Breast epithelium (tissue), 4 donors: ENCODE measurements around the gene HDAC4. TPM values are rescaled to one million over a fixed set of nuclear protein-coding genes. Genes with fewer than 3 reads are reported as not detected.

ENCODE experiments used
- DNase-seq, 2 donors: peaks; one replicate each; pipeline ENCODE4 v3.0.0-alpha.2; 2019; ENCODE audit warnings: low spot score in 2 of 2
- H3K27ac ChIP-seq, 2 donors: fragments of 200-600 bp; sonication (generic) in 1 of 2; one replicate each; pipeline ENCODE4 v1.5.1; 2016 to 2019; ENCODE audit warnings: mild to moderate bottlenecking in 1 of 2
- H3K27me3 ChIP-seq, 2 donors: fragments of 200-600 bp; sonication (generic) in 1 of 2; one replicate each; pipeline versions ENCODE4 v1.5.1 to v1.6.0; 2017 to 2019; ENCODE audit warnings: control low read depth in 1 of 2, mild to moderate bottlenecking in 1 of 2
- H3K36me3 ChIP-seq: fragments of 200-600 bp; one replicate; pipeline ENCODE4 v1.5.1; 2019
- H3K4me1 ChIP-seq, 2 donors: fragments of 200-600 bp; sonication (generic); one replicate each; pipeline ENCODE4 v1.5.1; 2016 to 2019; ENCODE audit warnings: control low read depth in 1 of 2
- H3K4me3 ChIP-seq, 3 donors: fragments of 200-600 bp; sonication (generic); 1 replicate in 2 of 3; 2 replicates in 1 of 3; pipeline ENCODE4 v1.5.1; 2016 to 2019; ENCODE audit warnings: mild to moderate bottlenecking in 3 of 3, moderate library complexity in 2 of 3
- H3K9me3 ChIP-seq, 2 donors: fragments of 200-600 bp; sonication (generic) in 1 of 2; one replicate each; pipeline ENCODE4 v1.5.1; 2016 to 2019; ENCODE audit warnings: control low read depth in 1 of 2
- POLR2A ChIP-seq: fragments of 450-650 bp; IDR thresholded peaks from one replicate; pipeline ENCODE4 v1.6.1; 2016; ENCODE audit warnings: antibody characterized with exemption, mild to moderate bottlenecking, moderate library complexity
- POLR2AphosphoS5 ChIP-seq, 3 donors: sonication (generic); formaldehyde crosslinking; IDR thresholded peaks; one replicate each; pipeline ENCODE4 v1.6.1; 2017; ENCODE audit warnings: antibody characterized with exemption in 3 of 3
- intact Hi-C: fragments of 100-400 bp; cut with DNase I; formaldehyde crosslinking; loops from one replicate; pipeline ENCODE4 v1.15.1; 2023; ENCODE audit warnings: low total_unique reads
- total RNA-seq, 3 donors: library from RNA; depleted of rRNA; stranded (reverse); fragments of >200 nt; gene quantifications; one replicate each; pipeline ENCODE4 v1.1.0, GENCODE V29; 2016
- TF ChIP-seq, protein P1 (sequence below), 3 donors: fragments of 450-650 bp; IDR thresholded peaks; one replicate each; pipeline ENCODE4 v1.5.1; 2016 to 2017; ENCODE audit warnings: antibody characterized with exemption in 3 of 3, mild to moderate bottlenecking in 3 of 3, moderate library complexity in 3 of 3

The HDAC4 gene
- total RNA-seq, 3 donors from 2014 or later: 20.3 to 36.0 (median 32.8) TPM

DNA sequence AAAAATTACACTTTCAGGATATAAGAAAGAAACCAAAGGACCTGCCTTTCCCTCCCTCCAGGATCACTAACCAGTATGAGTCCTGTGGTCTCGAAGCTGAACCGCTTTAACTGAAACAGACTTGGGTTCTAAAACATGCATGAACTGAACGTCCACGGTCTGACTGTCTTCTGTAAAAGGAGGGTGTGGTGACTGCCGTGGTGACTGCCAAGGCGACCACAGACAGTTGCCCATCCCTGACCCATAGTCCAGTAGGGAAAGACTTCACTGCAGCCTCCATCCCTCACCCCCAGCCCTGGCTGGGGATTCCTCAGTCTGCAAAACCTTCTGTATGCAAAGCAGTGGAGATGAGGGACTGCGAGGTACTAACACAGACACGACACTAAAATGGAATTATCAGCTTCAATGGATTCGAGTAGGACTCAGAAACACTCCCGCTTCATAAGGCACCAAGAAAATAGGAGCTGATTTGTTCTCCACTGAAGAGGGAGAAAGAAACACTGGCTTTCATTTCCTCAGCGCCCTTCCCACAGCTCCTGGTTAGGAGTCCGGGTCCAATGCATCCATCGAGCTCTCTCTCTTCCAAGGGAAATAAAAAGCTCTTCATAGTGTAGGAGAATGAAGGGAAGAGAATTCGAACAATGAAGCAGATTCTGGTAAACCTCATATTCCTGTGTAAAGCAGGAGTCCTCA, 197.2 kb downstream of the HDAC4 start:
- DNase-seq: peak in 1 of 2 donors; percentile 19
- no peak overlapping the region for H3K4me3 ChIP-seq
- intact Hi-C loops: no loop called here
- TF ChIP-seq, protein P1, sequence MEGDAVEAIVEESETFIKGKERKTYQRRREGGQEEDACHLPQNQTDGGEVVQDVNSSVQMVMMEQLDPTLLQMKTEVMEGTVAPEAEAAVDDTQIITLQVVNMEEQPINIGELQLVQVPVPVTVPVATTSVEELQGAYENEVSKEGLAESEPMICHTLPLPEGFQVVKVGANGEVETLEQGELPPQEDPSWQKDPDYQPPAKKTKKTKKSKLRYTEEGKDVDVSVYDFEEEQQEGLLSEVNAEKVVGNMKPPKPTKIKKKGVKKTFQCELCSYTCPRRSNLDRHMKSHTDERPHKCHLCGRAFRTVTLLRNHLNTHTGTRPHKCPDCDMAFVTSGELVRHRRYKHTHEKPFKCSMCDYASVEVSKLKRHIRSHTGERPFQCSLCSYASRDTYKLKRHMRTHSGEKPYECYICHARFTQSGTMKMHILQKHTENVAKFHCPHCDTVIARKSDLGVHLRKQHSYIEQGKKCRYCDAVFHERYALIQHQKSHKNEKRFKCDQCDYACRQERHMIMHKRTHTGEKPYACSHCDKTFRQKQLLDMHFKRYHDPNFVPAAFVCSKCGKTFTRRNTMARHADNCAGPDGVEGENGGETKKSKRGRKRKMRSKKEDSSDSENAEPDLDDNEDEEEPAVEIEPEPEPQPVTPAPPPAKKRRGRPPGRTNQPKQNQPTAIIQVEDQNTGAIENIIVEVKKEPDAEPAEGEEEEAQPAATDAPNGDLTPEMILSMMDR (IDR thresholded peaks at IDR 0.05): no peak
- TF ChIP-seq POLR2AphosphoS5 (IDR thresholded peaks at IDR 0.05) (no peak), POLR2A (no peak)
- no peaks in the 10 kb centered on the region for H3K36me3 ChIP-seq
- H3K9me3 ChIP-seq: no peaks in the 10 kb centered on the region
- no peak overlapping the region for H3K27ac ChIP-seq
- no peaks in the 10 kb centered on the region for H3K4me1 ChIP-seq
- no peaks in the 10 kb centered on the region for H3K27me3 ChIP-seq

DNA sequence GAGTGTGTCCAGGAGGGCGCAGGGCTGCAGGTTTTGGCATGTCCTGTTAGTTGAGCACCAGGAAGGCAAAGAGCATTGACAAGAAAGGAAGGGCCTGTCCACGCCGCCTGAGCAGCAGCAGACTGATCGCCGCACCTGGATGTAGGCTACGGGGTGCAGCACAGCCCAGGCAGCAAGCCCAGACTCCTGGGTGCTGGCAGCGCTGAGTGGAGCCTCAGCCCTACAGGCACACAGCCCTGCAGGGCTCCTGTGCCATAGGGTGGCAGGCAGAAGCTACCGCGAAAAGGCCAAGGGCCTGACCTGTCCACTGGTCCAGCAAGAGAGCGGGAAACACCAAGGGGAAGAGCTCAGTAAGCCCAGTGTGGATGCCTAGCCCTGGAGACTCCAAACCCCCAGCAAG, 198.0 kb downstream of the HDAC4 start:
- H3K9me3 ChIP-seq: no peaks in the 10 kb centered on the region
- no peak overlapping the region for H3K27ac ChIP-seq
- TF ChIP-seq, protein P1 (IDR thresholded peaks at IDR 0.05): no peak
- TF ChIP-seq POLR2A: no peak
- no peak for TF ChIP-seq POLR2AphosphoS5 (IDR thresholded peaks at IDR 0.05)
- H3K4me3 ChIP-seq: no peak overlapping the region
- no peaks in the 10 kb centered on the region for H3K36me3 ChIP-seq
- peak in 1 of 2 donors; percentile 14 for DNase-seq
- H3K27me3 ChIP-seq: no peaks in the 10 kb centered on the region
- H3K4me1 ChIP-seq: no peaks in the 10 kb centered on the region
- intact Hi-C loops: no loop called here

DNA sequence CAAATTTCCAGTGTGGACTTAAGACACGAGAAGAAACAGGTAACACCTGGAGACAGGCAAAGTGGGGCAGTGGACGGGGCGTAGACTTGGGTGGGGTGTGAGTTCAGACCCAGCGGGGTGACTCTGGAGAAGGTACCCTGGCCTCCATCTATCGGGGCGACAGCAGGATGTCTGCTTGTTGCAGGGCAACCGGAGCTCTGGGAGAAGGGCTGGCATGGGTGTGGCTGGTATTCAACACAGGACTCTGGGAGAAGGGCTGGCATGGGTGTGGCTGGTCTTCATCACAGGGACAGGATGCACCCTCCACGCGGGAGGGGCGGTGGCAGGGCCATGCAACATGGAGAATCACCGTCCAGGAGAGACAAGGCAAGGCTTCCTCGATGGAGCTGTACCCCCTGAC, 198.5 kb downstream of the HDAC4 start:
- H3K9me3 ChIP-seq: no peaks in the 10 kb centered on the region
- TF ChIP-seq, protein P1 (IDR thresholded peaks at IDR 0.05): no peak
- TF ChIP-seq POLR2A: no peak
- TF ChIP-seq POLR2AphosphoS5 (IDR thresholded peaks at IDR 0.05): no peak
- H3K4me3 ChIP-seq: no peak overlapping the region
- DNase-seq: peak in 1 of 2 donors; percentile 35
- H3K4me1 ChIP-seq: no peaks in the 10 kb centered on the region
- no peak overlapping the region for H3K27ac ChIP-seq
- intact Hi-C loops: no loop called here
- H3K36me3 ChIP-seq: no peaks in the 10 kb centered on the region
- no peaks in the 10 kb centered on the region for H3K27me3 ChIP-seq

DNA sequence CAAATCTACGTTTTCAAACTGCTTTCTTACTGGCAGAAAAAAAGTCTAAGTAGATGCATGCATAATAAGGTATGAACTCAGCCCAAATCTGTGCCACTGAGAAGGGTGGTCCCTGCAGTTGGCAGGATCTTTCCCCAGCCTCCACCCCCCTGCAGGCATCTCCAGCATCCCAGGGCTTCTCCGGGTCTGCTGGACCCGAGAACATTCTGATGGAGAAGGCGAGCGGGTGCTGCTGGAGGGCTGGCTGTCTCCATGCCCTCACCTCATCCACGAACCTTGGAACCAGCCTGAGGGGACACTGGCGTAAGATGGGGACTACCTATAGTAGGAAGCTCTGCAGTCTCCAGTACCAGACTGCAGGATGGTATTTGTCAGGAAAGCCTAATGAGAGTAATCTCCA, 198.9 kb downstream of the HDAC4 start:
- intact Hi-C loops: no loop called here
- H3K9me3 ChIP-seq: no peaks in the 10 kb centered on the region
- no peaks in the 10 kb centered on the region for H3K4me1 ChIP-seq
- H3K36me3 ChIP-seq: no peaks in the 10 kb centered on the region
- no peaks in the 10 kb centered on the region for H3K27me3 ChIP-seq
- TF ChIP-seq POLR2A (no peak), POLR2AphosphoS5 (IDR thresholded peaks at IDR 0.05) (no peak)
- TF ChIP-seq, protein P1 (IDR thresholded peaks at IDR 0.05): no peak
- no peak overlapping the region for H3K4me3 ChIP-seq
- peak in 1 of 2 donors; percentile 12 for DNase-seq
- H3K27ac ChIP-seq: no peak overlapping the region

DNA sequence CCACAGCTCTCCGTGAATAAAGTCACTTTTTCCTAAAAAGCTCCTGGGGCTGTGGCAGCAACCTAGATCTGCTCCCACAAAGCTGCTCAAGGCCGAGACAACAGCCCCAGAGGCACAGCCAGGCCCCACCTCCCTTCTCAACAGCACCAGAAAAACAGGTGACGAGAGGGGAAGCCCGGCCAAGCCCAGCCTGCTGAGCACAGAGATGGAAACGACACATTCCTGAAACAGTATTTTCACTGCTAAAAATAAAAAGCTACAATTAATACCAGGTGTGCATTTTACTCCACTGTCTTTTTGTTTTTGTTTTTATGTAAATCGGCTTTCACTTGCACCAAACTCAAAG, 199.3 kb downstream of the HDAC4 start:
- peak overlapping the region; percentile 43 to 45 for H3K27ac ChIP-seq
- peak in 1 of 2 donors; percentile 50 for DNase-seq
- no peaks in the 10 kb centered on the region for H3K9me3 ChIP-seq
- intact Hi-C loops: no loop called here
- peak overlapping the region in 2 of 3 donors; percentile 5 to 30 for H3K4me3 ChIP-seq
- no peaks in the 10 kb centered on the region for H3K27me3 ChIP-seq
- TF ChIP-seq, protein P1 (IDR thresholded peaks at IDR 0.05): no peak
- TF ChIP-seq POLR2A (no peak), POLR2AphosphoS5 (IDR thresholded peaks at IDR 0.05) (no peak)
- H3K36me3 ChIP-seq: no peaks in the 10 kb centered on the region
- no peaks in the 10 kb centered on the region for H3K4me1 ChIP-seq
